HG03175 (cell line): ENCODE results near the gene MED8.
"Not testable (repeated sequence)": the region's sequence is repeated elsewhere in the genome, so short reads cannot be mapped to it uniquely, and the experiment has no call there.

Experiments used
- ATAC-seq: cut with Tn5 transposase; IDR thresholded peaks from one replicate; pipeline ENCODE4 v1.9.1; 2021; ENCODE audit warnings: mild to moderate bottlenecking, moderate library complexity; ENCODE audit not compliant: unreplicated experiment

Gene MED8

DNA sequence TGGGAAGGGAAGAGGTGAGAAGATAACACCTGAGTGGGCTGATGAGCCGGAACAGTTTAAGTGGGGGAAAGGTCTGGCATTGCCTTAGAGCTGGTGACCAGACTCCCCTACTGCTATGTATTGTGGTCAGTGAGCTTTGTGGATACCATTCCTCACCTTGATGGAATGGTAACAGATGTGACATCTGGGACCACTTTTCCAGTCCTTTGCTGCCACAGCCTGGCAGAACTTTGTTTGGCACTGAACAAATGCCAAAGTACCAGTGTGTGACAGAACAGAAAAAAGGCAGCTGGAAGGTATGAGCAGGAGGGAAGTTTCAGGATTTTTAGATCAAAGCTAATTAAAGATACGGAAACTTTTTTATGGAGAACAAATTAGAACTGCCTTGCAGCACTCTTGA, 6.2 kb downstream of the MED8 start:
- ATAC-seq = no peak

- no peak for ATAC-seq
These were observed 7.4 kb downstream of the MED8 start for GRCh38 chr1:43382027-43382779.

DNA sequence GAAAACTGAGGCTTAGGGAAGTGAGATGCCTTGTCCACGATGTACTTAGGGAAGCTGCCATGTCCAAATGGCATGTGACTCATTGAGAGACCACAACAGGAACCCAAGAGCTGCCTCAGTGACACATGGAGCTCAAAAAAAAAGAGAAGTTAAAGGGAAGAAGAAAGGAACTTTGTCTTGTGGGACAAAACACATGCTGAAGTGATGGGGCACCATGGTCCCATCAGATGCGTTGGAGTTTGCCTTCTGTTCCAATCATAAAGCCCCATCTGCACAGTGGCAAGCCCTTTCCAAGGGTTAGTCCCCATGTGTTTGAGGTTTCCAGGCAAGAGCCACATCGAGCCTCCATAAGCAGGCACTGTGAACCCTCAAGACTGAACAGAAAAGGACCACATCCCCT, 8.0 kb downstream of the MED8 start:
- ATAC-seq = no peak

- ATAC-seq = no peak
These were observed 10.1 kb downstream of the MED8 start for GRCh38 chr1:43379476-43379875.

- ATAC-seq = no peak
These were observed 11.8 kb downstream of the MED8 start for GRCh38 chr1:43377831-43378230.

GRCh38 chr1:43376723-43377235, 12.8 kb downstream of the MED8 start:
- ATAC-seq = no peak

- no peak for ATAC-seq
These were observed 16.3 kb downstream of the MED8 start for GRCh38 chr1:43373066-43373940.

- ATAC-seq = no peak
These were observed 17.4 kb downstream of the MED8 start for GRCh38 chr1:43372172-43372571.

DNA sequence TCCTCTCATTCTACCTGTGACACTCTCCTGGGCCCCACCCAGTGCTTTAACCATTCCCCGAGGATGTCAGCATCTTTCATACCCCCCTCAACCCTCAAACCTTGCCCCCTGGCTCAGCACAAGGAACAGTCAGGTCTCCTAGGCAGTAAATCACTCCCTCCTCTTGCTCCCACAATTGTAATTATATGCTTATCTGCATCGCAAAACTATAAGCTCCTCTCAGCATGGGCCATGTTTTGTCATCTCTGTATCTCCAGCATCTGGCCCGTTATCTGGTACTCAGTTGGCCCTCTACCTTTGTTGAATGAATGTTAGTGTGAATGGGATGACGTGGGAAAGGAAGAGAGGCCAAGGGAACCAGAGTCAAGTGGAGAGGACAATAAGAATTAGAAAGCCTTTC, 19.0 kb downstream of the MED8 start:
- no peak for ATAC-seq

DNA sequence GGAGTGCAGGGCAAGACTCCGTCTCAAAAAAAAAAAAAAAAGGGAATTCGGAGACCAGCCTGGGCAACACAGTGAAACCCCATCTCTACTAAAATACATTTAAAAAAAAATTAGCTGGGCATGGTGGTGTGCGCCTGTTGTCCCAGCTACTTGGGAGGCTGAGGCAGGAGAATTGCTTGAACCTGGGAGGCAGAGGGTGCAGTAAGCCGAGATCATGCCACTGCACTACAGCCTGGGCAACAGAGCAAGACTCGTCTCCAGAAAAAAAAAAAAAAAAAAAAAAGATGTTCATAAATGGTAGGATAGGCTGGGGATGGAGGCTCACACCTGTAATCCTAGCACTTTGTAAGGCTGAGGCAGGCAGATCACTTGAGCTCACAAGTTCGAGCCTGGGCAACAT, 19.8 kb downstream of the MED8 start:
- ATAC-seq = not testable (repeated sequence)

DNA sequence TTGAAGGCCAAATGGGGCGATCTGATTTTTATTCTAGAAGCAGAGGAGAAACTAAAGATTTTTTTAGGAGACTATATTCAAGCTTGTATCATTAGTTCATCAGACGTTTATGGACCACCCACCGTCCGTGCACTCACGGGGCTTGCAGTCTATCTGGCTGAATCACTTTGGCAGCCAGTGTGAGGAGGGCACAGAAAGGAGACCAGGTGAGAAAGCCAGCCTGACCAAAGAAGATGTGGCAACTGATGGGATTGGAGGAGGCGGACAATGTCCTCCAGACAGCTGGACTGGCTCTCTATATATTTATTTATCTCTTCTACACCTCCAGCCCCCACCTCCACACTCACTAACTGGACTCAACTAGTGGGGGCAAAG, 21.0 kb downstream of the MED8 start:
- ATAC-seq = peak; percentile 3

DNA sequence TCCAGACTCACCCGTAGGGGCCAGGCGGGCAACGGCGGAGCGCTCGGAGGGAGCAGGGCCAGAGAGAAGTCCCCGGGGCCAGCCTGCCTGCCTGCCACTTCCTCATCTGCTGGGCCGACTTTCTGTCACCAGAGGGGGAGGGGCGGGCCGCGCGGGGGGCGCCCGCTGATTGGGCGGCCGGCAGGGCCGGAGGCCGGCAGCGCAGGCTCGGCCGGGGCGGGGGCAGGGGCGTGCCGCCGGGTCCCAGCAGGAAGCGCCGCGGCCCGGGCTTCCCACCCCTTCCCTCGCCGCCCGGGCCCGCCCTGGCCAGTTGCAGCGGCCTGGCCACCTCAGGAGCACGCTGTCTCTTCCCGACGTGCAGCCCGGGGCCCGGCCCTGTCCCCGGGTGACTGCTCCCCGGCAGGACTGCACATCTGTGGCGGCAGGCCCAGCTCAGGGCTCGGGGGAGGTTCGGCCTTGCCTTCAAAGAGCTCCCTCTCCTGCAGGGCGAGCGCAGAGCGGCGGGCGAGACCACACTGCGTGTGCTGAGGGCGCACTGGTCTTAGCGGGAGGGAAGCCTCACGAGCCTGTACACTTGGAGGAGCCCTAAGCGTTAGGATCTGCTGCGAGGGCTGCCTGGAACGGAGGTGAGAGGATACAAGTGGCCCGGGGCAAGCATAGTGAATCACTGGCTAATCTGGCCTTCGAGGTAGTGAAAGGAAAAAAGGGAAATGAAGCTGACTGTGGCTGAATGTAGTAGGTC, 21.5 kb downstream of the MED8 start, which contains the start of gene ELOVL1:
ELOVL1 (minus strand) TSS at position 108 of the 742 bp plus-strand sequence. CDS start 2,402 bp downstream, outside the sequence.
- ATAC-seq = peak; percentile 74

DNA sequence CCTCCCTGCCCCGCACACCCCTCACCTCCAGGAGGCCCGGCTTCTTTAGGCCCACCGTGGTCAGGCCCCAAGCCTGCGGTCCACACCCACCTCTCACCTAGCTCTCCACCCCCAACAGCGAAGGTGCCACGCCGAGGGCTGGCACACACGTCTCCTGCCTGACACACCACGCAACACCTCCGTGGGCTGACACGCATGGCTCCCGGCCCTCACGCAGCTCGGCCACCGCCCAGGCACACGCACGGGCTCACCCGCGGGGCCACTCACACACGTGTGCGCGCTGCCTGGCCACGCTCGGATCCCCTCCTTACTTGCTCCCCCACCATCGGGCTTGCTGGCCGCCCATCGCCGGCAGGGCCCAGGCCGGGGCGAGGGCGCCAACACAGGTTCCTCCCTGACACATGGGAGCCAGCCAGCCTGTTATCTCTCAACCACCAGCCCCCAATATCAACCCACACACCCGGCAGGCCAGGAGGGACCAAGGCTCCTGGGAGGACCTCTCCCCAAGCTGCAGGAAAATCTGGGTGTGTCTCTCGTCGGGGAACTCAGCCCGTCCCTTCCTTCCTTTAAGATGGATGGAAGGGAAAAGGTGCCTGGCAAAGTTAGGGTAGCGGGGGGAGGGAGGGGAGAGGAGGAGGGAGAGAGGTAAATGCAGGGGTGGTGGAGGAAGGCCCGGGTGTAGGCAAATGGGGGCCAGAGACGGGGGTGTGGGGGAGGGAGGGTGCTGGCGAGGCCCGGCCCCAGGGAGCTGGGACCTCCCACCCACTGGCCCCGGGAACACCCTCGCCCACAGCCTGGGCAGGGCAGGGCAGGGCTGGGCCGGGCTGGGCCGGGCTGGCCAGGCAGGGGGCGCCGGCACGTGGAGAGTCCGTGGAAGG, 22.3 kb downstream of the MED8 start:
- peak; percentile 29 for ATAC-seq

DNA sequence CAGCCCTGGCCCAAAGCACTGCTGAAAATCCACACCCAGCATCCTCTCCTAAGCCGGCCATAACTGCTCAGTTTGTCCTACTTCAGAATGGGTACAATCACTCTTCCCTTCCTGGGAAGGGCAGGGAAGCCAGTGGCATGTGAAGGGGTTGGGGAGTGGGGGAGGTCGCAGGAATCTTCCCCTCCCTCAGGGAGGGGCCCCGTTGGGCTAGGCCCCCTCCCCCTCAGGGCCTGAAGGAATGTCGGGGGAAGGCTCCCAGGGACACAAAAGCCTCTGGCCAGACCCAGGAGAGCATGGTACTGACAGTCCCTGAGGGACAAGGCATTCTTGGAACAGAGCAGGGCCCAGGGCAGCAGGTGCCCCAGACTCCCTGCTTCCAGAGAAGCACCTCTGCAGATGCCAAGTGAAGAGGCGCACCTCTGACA, 23.0 kb downstream of the MED8 start:
- no peak for ATAC-seq

GRCh38 chr1:43366179-43366578, 23.4 kb downstream of the MED8 start:
- no peak for ATAC-seq

- no peak for ATAC-seq
These were observed 23.9 kb downstream of the MED8 start for GRCh38 chr1:43365678-43366077.

DNA sequence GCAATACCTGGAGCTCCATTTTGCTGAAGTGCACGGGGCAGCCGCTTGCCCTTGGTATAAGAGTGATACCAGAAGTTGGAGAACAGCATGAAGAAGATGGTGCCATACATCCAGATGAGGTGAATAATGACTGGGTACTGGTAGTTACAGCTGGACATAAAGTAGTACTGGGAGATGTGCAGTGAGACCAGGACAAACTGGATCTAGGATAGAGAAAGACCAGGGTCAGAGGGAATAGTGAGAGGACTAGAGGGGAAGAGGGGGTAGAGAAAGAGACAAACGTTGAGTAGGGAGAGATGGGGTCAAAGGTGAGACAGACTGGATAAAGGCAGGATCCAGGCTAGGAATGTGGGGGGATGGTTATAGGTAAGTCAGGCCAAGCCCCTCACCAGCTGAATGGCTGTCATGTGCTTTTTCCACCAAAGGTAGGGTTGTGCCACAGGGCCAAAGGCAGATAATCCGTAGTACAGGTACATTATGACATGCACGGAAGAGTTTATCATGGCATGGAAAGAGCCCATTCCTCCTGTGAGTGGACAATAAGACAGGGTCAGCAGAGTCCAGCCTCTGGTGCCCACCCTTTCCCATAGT, 25.6 kb downstream of the MED8 start:
- ATAC-seq = no peak

- no peak for ATAC-seq
These were observed 26.2 kb downstream of the MED8 start for GRCh38 chr1:43363283-43363934.

- no peak for ATAC-seq
These were observed 29.0 kb downstream of the MED8 start for GRCh38 chr1:43360616-43361015.
